GM12865 (cell line): ENCODE results near the gene RTL10.

Experiments
- DNase-seq: peaks from one replicate; pipeline ENCODE4 v3.0.0; 2010; ENCODE audit warnings: low read depth
- H3K4me3 ChIP-seq: 2 replicates; pipeline ENCODE4 v1.5.1; 2011; ENCODE audit warnings: mild to moderate bottlenecking, low read depth, low read length, control low read depth
- CTCF ChIP-seq: IDR thresholded peaks from 2 replicates; pipeline ENCODE4 v1.5.1; 2011; ENCODE audit warnings: low read length, control low read depth, low read depth, inconsistent platforms; ENCODE audit not compliant: insufficient read depth; ENCODE audit errors: missing control alignments

RTL10 gene

GRCh38 chr22:19854778-19855503 is at the start of gene RTL10, which contains the start of gene GNB1L:
RTL10 (minus strand) TSS chr22:19854874; CDS start chr22:19852261, 2,613 bp downstream.
GNB1L (minus strand) TSS chr22:19854874; CDS start chr22:19821355, 33,519 bp downstream.
- DNase-seq: peak; percentile 98
- H3K4me3 ChIP-seq: peak within 1 kb of the TSS; percentile 77
- TF ChIP-seq CTCF: peak; percentile 6

GRCh38 chr22:19904174-19904856 is 49.6 kb upstream of the RTL10 start:
- TF ChIP-seq CTCF: no peak
- DNase-seq: no peak

GRCh38 chr22:19903513-19903912 is 48.8 kb upstream of the RTL10 start:
- no peak for DNase-seq
- no peak for TF ChIP-seq CTCF
- no peak overlapping the region for H3K4me3 ChIP-seq

More at GRCh38 chr22:19904174-19904856, 49.6 kb upstream of the RTL10 start:
- H3K4me3 ChIP-seq: no peak overlapping the region

- H3K4me3 ChIP-seq: no peak overlapping the region
- no peak for DNase-seq
- TF ChIP-seq CTCF: no peak
These were observed 48.4 kb upstream of the RTL10 start for GRCh38 chr22:19903031-19903430.

GRCh38 chr22:19902245-19902715 is 47.6 kb upstream of the RTL10 start:
- no peak for TF ChIP-seq CTCF
- H3K4me3 ChIP-seq: no peak overlapping the region
- no peak for DNase-seq

GRCh38 chr22:19901577-19902244 is 47.0 kb upstream of the RTL10 start:
- no peak overlapping the region for H3K4me3 ChIP-seq
- DNase-seq: no peak
- TF ChIP-seq CTCF: no peak
